Type B pancreatic cell (in vitro differentiated cells): ENCODE measurements around the gene IL1A. TPM values are rescaled to one million over a fixed set of nuclear protein-coding genes. Genes with fewer than 3 reads are reported as not detected.
A peak's percentile ranks its signal among the peaks of the same experiment; 100 is the strongest.

Experiments used
- DNase-seq: peaks from one replicate; pipeline ENCODE4 v3.0.0; 2021; ENCODE audit warnings: mixed read lengths; ENCODE audit not compliant: unreplicated experiment; ENCODE audit errors: extremely low spot score
- H3K27ac Mint-ChIP-seq: 2 replicates; pipeline ENCODE4 v1.8.0; 2021; ENCODE audit warnings: mild to moderate bottlenecking, mixed read lengths
- H3K27me3 Mint-ChIP-seq: 2 replicates; pipeline ENCODE4 v1.8.0; 2021; ENCODE audit warnings: mixed read lengths
- H3K36me3 Mint-ChIP-seq: 2 replicates; pipeline ENCODE4 v1.8.0; 2021; ENCODE audit warnings: mixed read lengths
- H3K4me1 Mint-ChIP-seq: one replicate; pipeline ENCODE4 v1.8.0; 2021; ENCODE audit warnings: mixed read lengths; ENCODE audit not compliant: unreplicated experiment
- H3K4me3 Mint-ChIP-seq: 2 replicates; pipeline ENCODE4 v1.8.0; 2021; ENCODE audit warnings: mild to moderate bottlenecking, mixed read lengths
- H3K9me3 Mint-ChIP-seq: 2 replicates; pipeline ENCODE4 v1.8.0; 2021; ENCODE audit warnings: mixed read lengths
- total RNA-seq: library from RNA; stranded (reverse); gene quantifications from 2 replicates; pipeline ENCODE4 v1.2.1, GENCODE V29; 2021; ENCODE audit warnings: low replicate concordance
- TF ChIP-seq, protein P1 (sequence below): fragments of 200-600 bp; sonication (generic); conservative IDR thresholded peaks from 2 replicates; pipeline ENCODE4 v1.5.0; 2021; ENCODE audit warnings: antibody characterized with exemption, mild to moderate bottlenecking

Gene IL1A
- total RNA-seq, 1 donor from 2014 or later: 0.60 TPM

- H3K27ac Mint-ChIP-seq: no peak overlapping the region
- peaks cover 7% of the 10 kb centered on the region for H3K4me1 Mint-ChIP-seq
These were observed 29.7 kb downstream of the IL1A start for GRCh38 chr2:112754564-112754963.

DNA sequence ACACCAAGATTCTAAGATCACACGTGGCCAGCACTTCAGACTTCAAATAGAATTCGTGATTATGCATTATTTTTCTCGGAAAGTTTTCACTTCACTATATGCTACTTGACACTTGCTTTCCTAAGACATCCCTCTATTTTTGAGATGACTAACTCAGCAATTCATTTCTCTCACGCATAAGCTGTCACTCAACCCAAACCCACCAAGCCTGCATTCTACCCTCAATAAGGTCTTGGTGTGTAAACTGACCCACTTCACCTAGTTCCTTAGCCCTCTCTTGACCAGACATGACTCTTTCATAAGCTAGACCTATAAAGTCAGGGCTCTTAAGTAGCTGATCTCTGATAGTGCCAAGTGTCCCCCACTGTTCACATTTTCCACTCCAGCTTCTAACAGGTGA is 31.6 kb downstream of the IL1A start:
- H3K4me1 Mint-ChIP-seq: peaks cover 7% of the 10 kb centered on the region
- H3K27ac Mint-ChIP-seq: no peak overlapping the region
- no peak for DNase-seq
- no peaks in the 10 kb centered on the region for H3K27me3 Mint-ChIP-seq
- no peaks in the 10 kb centered on the region for H3K9me3 Mint-ChIP-seq
- H3K4me3 Mint-ChIP-seq: no peak overlapping the region
- H3K36me3 Mint-ChIP-seq: peaks cover 24% of the 10 kb centered on the region
- TF ChIP-seq, protein P1, sequence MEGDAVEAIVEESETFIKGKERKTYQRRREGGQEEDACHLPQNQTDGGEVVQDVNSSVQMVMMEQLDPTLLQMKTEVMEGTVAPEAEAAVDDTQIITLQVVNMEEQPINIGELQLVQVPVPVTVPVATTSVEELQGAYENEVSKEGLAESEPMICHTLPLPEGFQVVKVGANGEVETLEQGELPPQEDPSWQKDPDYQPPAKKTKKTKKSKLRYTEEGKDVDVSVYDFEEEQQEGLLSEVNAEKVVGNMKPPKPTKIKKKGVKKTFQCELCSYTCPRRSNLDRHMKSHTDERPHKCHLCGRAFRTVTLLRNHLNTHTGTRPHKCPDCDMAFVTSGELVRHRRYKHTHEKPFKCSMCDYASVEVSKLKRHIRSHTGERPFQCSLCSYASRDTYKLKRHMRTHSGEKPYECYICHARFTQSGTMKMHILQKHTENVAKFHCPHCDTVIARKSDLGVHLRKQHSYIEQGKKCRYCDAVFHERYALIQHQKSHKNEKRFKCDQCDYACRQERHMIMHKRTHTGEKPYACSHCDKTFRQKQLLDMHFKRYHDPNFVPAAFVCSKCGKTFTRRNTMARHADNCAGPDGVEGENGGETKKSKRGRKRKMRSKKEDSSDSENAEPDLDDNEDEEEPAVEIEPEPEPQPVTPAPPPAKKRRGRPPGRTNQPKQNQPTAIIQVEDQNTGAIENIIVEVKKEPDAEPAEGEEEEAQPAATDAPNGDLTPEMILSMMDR: no peak

More at GRCh38 chr2:112754564-112754963, 29.7 kb downstream of the IL1A start:
- Mint-ChIP-seq H3K36me3 (peaks cover 24% of the 10 kb centered on the region), H3K4me3 (no peak overlapping the region), H3K9me3 (no peaks in the 10 kb centered on the region), H3K27me3 (no peaks in the 10 kb centered on the region)
- TF ChIP-seq, protein P1: no peak
- DNase-seq: no peak

- DNase-seq: no peak
- Mint-ChIP-seq H3K27me3 (no peaks in the 10 kb centered on the region), H3K36me3 (peaks cover 24% of the 10 kb centered on the region), H3K4me1 (peaks cover 7% of the 10 kb centered on the region), H3K27ac (no peak overlapping the region), H3K4me3 (no peak overlapping the region), H3K9me3 (no peaks in the 10 kb centered on the region)
- TF ChIP-seq, protein P1: no peak
These were observed 32.7 kb downstream of the IL1A start for GRCh38 chr2:112751451-112752197.

- Mint-ChIP-seq H3K36me3 (peaks cover 16% of the 10 kb centered on the region), H3K27ac (no peak overlapping the region), H3K4me1 (peaks cover 7% of the 10 kb centered on the region), H3K4me3 (no peak overlapping the region), H3K27me3 (no peaks in the 10 kb centered on the region), H3K9me3 (no peaks in the 10 kb centered on the region)
- TF ChIP-seq, protein P1: no peak
- no peak for DNase-seq
These were observed 33.8 kb downstream of the IL1A start for GRCh38 chr2:112750560-112750843.

DNA sequence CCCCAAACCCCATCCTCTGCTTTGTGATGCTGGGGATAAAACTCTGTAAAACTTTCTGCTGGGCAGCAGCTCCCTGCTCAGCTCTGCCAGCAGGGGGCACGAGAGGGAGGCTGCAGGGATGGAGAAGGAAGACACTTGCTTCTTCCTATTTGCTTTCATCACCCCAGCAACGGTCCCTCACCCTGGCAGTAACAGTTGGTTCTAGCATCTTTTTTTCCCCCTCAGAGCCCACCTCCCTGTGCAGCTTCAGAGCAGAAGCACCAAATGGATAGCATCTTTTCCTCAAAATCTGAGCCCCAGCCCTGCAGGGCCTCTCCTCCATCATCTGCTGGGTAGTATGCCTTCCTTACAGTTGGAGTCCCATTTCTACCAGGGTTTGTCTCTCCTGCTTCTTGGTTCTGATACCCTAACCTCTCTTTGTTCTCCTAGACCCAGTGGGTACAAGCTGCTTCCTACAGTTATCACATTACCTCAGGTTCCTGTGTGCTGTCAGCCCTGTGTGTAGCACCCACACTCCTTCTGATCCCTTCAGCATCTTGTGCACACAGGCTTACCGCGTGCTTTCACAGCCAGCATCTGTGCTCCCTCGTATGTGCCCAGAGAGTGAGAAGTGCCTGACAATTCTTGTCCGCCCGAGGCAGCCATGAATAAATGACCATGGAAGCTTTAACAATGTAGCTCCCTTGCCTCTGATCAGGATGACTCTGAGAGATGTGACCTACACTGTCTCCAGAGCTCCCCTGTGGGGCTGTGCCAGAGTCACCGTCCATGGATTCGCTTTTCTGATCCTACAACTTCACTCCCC is 34.3 kb downstream of the IL1A start:
- Mint-ChIP-seq H3K4me1 (peaks cover 7% of the 10 kb centered on the region), H3K27ac (peak overlapping the region; percentile 20)

More for the DNA sequence above, 34.3 kb downstream of the IL1A start:
- Mint-ChIP-seq H3K27me3 (no peaks in the 10 kb centered on the region), H3K9me3 (no peaks in the 10 kb centered on the region), H3K4me3 (no peak overlapping the region), H3K36me3 (peaks cover 13% of the 10 kb centered on the region)
- TF ChIP-seq, protein P1: peak; percentile 95
- peak; percentile 80 for DNase-seq
